Neural cell (in vitro differentiated cells): ENCODE measurements around the gene RERE. TPM values are rescaled to one million over a fixed set of nuclear protein-coding genes. Genes with fewer than 3 reads are reported as not detected.

ENCODE experiments used
- H2AFZ ChIP-seq: fragments of 200-600, 300-800 bp; sonication (generic), shearing (Covaris generic); 2 replicates; pipeline ENCODE4 v1.6.0; 2014; ENCODE audit warnings: low read depth, mild to moderate bottlenecking, antibody characterized with exemption, low read length, moderate library complexity
- H3F3A ChIP-seq: fragments of 200-600 bp; shearing (Covaris generic); 2 replicates; pipeline ENCODE4 v1.6.1; 2016; ENCODE audit warnings: mild to moderate bottlenecking, moderate library complexity, mixed read lengths, antibody characterized with exemption, low read length; ENCODE audit not compliant: insufficient read depth, poor library complexity, severe bottlenecking
- H3K27ac ChIP-seq: fragments of 200-600, 300-800 bp; sonication (generic), shearing (Covaris generic); 2 replicates; pipeline ENCODE4 v1.5.1; 2014; ENCODE audit warnings: mild to moderate bottlenecking, low read length, moderate library complexity
- H3K27me3 ChIP-seq: fragments of 300-800, 200-600 bp; sonication (generic), shearing (Covaris generic); 2 replicates; pipeline ENCODE4 v1.6.0; 2014; ENCODE audit warnings: mild to moderate bottlenecking, low read depth, low read length, moderate library complexity; ENCODE audit not compliant: insufficient read depth
- H3K36me3 ChIP-seq: fragments of 300-800, 200-600 bp; sonication (generic), shearing (Covaris generic); 2 replicates; pipeline ENCODE4 v1.5.1; 2014; ENCODE audit warnings: mild to moderate bottlenecking, antibody characterized with exemption, low read length, moderate library complexity; ENCODE audit not compliant: insufficient read depth
- H3K4me2 ChIP-seq: fragments of 300-800, 200-600 bp; sonication (generic), shearing (Covaris generic); 2 replicates; pipeline ENCODE4 v1.6.0; 2014; ENCODE audit warnings: mild to moderate bottlenecking, low read length
- H3K4me3 ChIP-seq: fragments of 300-800, 200-600 bp; sonication (generic), shearing (Covaris generic); 2 replicates; pipeline ENCODE4 v1.5.1; 2014; ENCODE audit warnings: mild to moderate bottlenecking, low read length, moderate library complexity
- H3K79me2 ChIP-seq: fragments of 200-600 bp; shearing (Covaris generic); replicated peaks from 2 replicates; pipeline ENCODE4 v1.6.0; 2014; ENCODE audit warnings: mild to moderate bottlenecking, low read length, moderate library complexity; ENCODE audit not compliant: insufficient read depth
- H3K9ac ChIP-seq: fragments of 300-800, 200-600 bp; sonication (generic), shearing (Covaris generic); 2 replicates; pipeline ENCODE4 v1.6.1; 2016; ENCODE audit warnings: mild to moderate bottlenecking, low read length, mixed read lengths
- H3K9me2 ChIP-seq: fragments of 200-600 bp; shearing (Covaris generic); 2 replicates; pipeline ENCODE4 v1.6.1; 2016; ENCODE audit warnings: mild to moderate bottlenecking, low read length, mixed read lengths; ENCODE audit not compliant: insufficient read depth
- H3K9me3 ChIP-seq: fragments of 200-600, 300-800 bp; sonication (generic), shearing (Covaris generic); 2 replicates; pipeline ENCODE4 v1.6.1; 2016; ENCODE audit warnings: mild to moderate bottlenecking, mixed run types, low read length, moderate library complexity, mixed read lengths
- H4K20me1 ChIP-seq: fragments of 200-600 bp; shearing (Covaris generic); 2 replicates; pipeline ENCODE4 v1.6.1; 2016; ENCODE audit warnings: mild to moderate bottlenecking, mixed run types; ENCODE audit not compliant: insufficient read depth
- CTCF ChIP-seq: fragments of 450-650 bp; IDR thresholded peaks from 2 replicates; pipeline ENCODE4 v1.5.1; 2014; ENCODE audit warnings: antibody characterized with exemption, mild to moderate bottlenecking, moderate library complexity; ENCODE audit not compliant: poor library complexity, severe bottlenecking
- EP300 ChIP-seq: fragments of 450-650 bp; conservative IDR thresholded peaks from 2 replicates; pipeline ENCODE4 v1.6.1; 2014; ENCODE audit warnings: antibody characterized with exemption, mild to moderate bottlenecking, moderate library complexity; ENCODE audit not compliant: poor library complexity, severe bottlenecking
- EZH2 ChIP-seq: fragments of 200-600, 300-800 bp; shearing (Covaris generic), sonication (generic); IDR thresholded peaks from 2 replicates; pipeline ENCODE4 v1.6.1; 2014; ENCODE audit warnings: antibody characterized with exemption, low read length, borderline replicate concordance, mild to moderate bottlenecking; ENCODE audit not compliant: insufficient read depth, poor library complexity, severe bottlenecking
- MXI1 ChIP-seq: fragments of 450-650 bp; conservative IDR thresholded peaks from 2 replicates; pipeline ENCODE4 v1.6.1; 2014; ENCODE audit warnings: antibody characterized with exemption, mild to moderate bottlenecking; ENCODE audit not compliant: poor library complexity, severe bottlenecking
- POLR2AphosphoS5 ChIP-seq: IDR thresholded peaks from 2 replicates; pipeline ENCODE4 v1.6.1; 2012
- RAD21 ChIP-seq: fragments of 450-650 bp; conservative IDR thresholded peaks from 2 replicates; pipeline ENCODE4 v1.6.1; 2014; ENCODE audit warnings: antibody characterized with exemption, mild to moderate bottlenecking, moderate library complexity
- SMC3 ChIP-seq: fragments of 450-650 bp; conservative IDR thresholded peaks from 2 replicates; pipeline ENCODE4 v1.6.1; 2014; ENCODE audit warnings: antibody characterized with exemption, mild to moderate bottlenecking, moderate library complexity; ENCODE audit not compliant: poor library complexity
- TAF1 ChIP-seq: IDR thresholded peaks from 2 replicates; pipeline ENCODE4 v1.6.1; 2012; ENCODE audit warnings: low read depth
- polyA plus RNA-seq: library from polyadenylated mRNA; depleted of rRNA; stranded (reverse); fragments of >200 nt; gene quantifications from 2 replicates; pipeline ENCODE4 v1.2.3, GENCODE V29; 2014
- TF ChIP-seq, protein P1 (sequence below): IDR thresholded peaks from 2 replicates; pipeline ENCODE4 v1.6.1; 2012; ENCODE audit warnings: borderline replicate concordance

Gene RERE
- polyA plus RNA-seq, 1 donor from 2014 or later: 21.0 TPM

DNA sequence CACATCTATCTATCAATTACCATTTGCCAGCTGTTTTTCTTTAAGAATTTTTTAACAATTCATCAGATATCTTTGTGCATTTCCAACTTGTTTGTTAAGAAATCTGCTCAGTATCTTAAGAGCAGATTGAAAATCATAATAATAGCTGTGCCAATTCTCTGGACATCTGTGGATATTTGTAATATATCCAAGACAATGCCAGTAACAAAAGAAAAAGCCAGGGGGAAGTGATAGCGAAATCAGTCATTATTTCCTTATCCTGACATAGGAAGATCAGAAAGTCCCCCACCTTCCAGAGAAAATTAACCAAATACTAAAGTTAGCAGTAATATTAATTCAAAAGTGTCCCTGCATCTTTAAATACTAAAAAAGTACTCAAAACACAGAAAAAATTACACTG lies 217.1 kb downstream of the RERE start:
- peaks cover 59% of the 10 kb centered on the region for H3K79me2 ChIP-seq
- H2AFZ ChIP-seq: no peak overlapping the region

GRCh38 chr1:8599646-8600212 lies 217.7 kb downstream of the RERE start:
- H3K4me3 ChIP-seq: no peak overlapping the region
- H3K9me2 ChIP-seq: no peaks in the 10 kb centered on the region
- H3F3A ChIP-seq: no peaks in the 10 kb centered on the region
- H3K27ac ChIP-seq: peak overlapping the region; percentile 26
- no peak overlapping the region for H2AFZ ChIP-seq
- H3K27me3 ChIP-seq: no peaks in the 10 kb centered on the region
- no peak overlapping the region for H3K9ac ChIP-seq
- H3K9me3 ChIP-seq: no peaks in the 10 kb centered on the region
- no peak overlapping the region for H3K4me2 ChIP-seq
- H3K36me3 ChIP-seq: no peaks in the 10 kb centered on the region
- peaks cover 64% of the 10 kb centered on the region for H3K79me2 ChIP-seq
- H4K20me1 ChIP-seq: peaks cover 12% of the 10 kb centered on the region
- TF ChIP-seq, protein P1, sequence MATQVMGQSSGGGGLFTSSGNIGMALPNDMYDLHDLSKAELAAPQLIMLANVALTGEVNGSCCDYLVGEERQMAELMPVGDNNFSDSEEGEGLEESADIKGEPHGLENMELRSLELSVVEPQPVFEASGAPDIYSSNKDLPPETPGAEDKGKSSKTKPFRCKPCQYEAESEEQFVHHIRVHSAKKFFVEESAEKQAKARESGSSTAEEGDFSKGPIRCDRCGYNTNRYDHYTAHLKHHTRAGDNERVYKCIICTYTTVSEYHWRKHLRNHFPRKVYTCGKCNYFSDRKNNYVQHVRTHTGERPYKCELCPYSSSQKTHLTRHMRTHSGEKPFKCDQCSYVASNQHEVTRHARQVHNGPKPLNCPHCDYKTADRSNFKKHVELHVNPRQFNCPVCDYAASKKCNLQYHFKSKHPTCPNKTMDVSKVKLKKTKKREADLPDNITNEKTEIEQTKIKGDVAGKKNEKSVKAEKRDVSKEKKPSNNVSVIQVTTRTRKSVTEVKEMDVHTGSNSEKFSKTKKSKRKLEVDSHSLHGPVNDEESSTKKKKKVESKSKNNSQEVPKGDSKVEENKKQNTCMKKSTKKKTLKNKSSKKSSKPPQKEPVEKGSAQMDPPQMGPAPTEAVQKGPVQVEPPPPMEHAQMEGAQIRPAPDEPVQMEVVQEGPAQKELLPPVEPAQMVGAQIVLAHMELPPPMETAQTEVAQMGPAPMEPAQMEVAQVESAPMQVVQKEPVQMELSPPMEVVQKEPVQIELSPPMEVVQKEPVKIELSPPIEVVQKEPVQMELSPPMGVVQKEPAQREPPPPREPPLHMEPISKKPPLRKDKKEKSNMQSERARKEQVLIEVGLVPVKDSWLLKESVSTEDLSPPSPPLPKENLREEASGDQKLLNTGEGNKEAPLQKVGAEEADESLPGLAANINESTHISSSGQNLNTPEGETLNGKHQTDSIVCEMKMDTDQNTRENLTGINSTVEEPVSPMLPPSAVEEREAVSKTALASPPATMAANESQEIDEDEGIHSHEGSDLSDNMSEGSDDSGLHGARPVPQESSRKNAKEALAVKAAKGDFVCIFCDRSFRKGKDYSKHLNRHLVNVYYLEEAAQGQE: no peak
- no peak for TF ChIP-seq CTCF
- no peak for TF ChIP-seq TAF1
- TF ChIP-seq POLR2AphosphoS5: no peak
- no peak for TF ChIP-seq MXI1
- TF ChIP-seq RAD21: no peak
- TF ChIP-seq EP300: no peak
- TF ChIP-seq SMC3: no peak

More for the DNA sequence above, 217.1 kb downstream of the RERE start:
- no peaks in the 10 kb centered on the region for H3F3A ChIP-seq
- no peak overlapping the region for H3K4me3 ChIP-seq
- TF ChIP-seq EZH2 (no peak), POLR2AphosphoS5 (no peak), RAD21 (no peak), EP300 (no peak), MXI1 (no peak), CTCF (no peak), SMC3 (no peak), TAF1 (no peak)
- TF ChIP-seq, protein P1: no peak
- no peaks in the 10 kb centered on the region for H3K36me3 ChIP-seq
- H3K9me2 ChIP-seq: no peaks in the 10 kb centered on the region
- H3K27ac ChIP-seq: no peak overlapping the region
- no peak overlapping the region for H3K4me2 ChIP-seq
- no peaks in the 10 kb centered on the region for H3K9me3 ChIP-seq
- H3K27me3 ChIP-seq: no peaks in the 10 kb centered on the region
- H3K9ac ChIP-seq: no peak overlapping the region
- H4K20me1 ChIP-seq: peaks cover 12% of the 10 kb centered on the region
